Testis (tissue), 3 donors: ENCODE results near the gene CCSER1. TPM values are rescaled to one million over a fixed set of nuclear protein-coding genes. Genes with fewer than 3 reads are reported as not detected.

Experiments
- DNase-seq: peaks from one replicate; pipeline ENCODE4 v3.0.0-alpha.2; 2019
- H3K27ac ChIP-seq, 2 donors: fragments of 200-600 bp; sonication (generic); one replicate each; pipeline ENCODE4 v1.5.1; 2019
- H3K27me3 ChIP-seq: fragments of 200-600 bp; sonication (generic); one replicate; pipeline ENCODE4 v1.5.1; 2019
- H3K36me3 ChIP-seq: fragments of 200-600 bp; sonication (generic); one replicate; pipeline ENCODE4 v1.5.1; 2017; ENCODE audit warnings: low read depth; ENCODE audit errors: missing control alignments
- H3K4me1 ChIP-seq: fragments of 200-600 bp; sonication (generic); one replicate; pipeline ENCODE4 v1.5.1; 2019
- H3K4me3 ChIP-seq, 2 donors: fragments of 200-600 bp; sonication (generic); one replicate each; pipeline ENCODE4 v1.5.1; 2017 to 2019
- H3K9me3 ChIP-seq: fragments of 200-600 bp; sonication (generic); one replicate; pipeline ENCODE4 v1.5.1; 2017
- CTCF ChIP-seq, 3 experiments: fragments of 450-650 bp in 2 of 3; fragments of 200-600 bp in 1 of 3; sonication (generic) in 1 of 3; IDR thresholded peaks; one replicate each; pipeline ENCODE4 v1.5.1; 2016 to 2019; ENCODE audit warnings: antibody characterized with exemption in 3 of 3, mild to moderate bottlenecking in 2 of 3, moderate library complexity in 1 of 3
- POLR2A ChIP-seq: fragments of 450-650 bp; IDR thresholded peaks from one replicate; pipeline ENCODE4 v1.6.1; 2017; ENCODE audit warnings: antibody characterized with exemption, mild to moderate bottlenecking, moderate library complexity
- WGBS, 2 donors: methylation state at CpG; one replicate each; pipeline ENCODE4 v1.1.5; 2018; 5-methylcytosine and 5-hydroxymethylcytosine counted together
- intact Hi-C: fragments of 100-400 bp; cut with DNase I; formaldehyde crosslinking; loops from one replicate; pipeline ENCODE4 v1.15.1; 2023; ENCODE audit warnings: low total_unique reads
- polyA plus RNA-seq: library from polyadenylated mRNA; stranded (reverse); fragments of 350-450 nt; fragmentation: Illumina TruSeq; extraction: RNeasy Lipid Tissue Mini Kit (QIAGEN cat#74804); gene quantifications from one replicate; pipeline ENCODE4 v1.2.3, GENCODE V29; 2014; ENCODE audit warnings: low read depth, low replicate concordance; ENCODE audit not compliant: insufficient read depth
- total RNA-seq, 2 donors: library from RNA; depleted of rRNA; stranded (reverse); fragments of >200 nt; gene quantifications; one replicate each; pipeline ENCODE4 v1.2.3, GENCODE V29; 2016

Gene CCSER1
- total and polyA plus RNA-seq, 3 donors from 2014 or later: 20.2 to 105 (median 82.8) TPM

GRCh38 chr4:90120037-90120436 lies 7.2 kb upstream of the CCSER1 start:
- Histone ChIP-seq H3K4me3 (no peak overlapping the region), H3K9me3 (no peaks in the 10 kb centered on the region), H3K27ac (no peak overlapping the region), H3K36me3 (no peaks in the 10 kb centered on the region), H3K27me3 (no peaks in the 10 kb centered on the region), H3K4me1 (no peaks in the 10 kb centered on the region)
- no peak for DNase-seq
- intact Hi-C loops: no loop called here
- TF ChIP-seq POLR2A: no peak
- TF ChIP-seq CTCF (IDR thresholded peaks at IDR 0.05): no peak

GRCh38 chr4:90120815-90121214 lies 6.4 kb upstream of the CCSER1 start:
- Histone ChIP-seq H3K27me3 (no peaks in the 10 kb centered on the region), H3K4me3 (no peak overlapping the region), H3K36me3 (no peaks in the 10 kb centered on the region), H3K4me1 (no peaks in the 10 kb centered on the region), H3K9me3 (no peaks in the 10 kb centered on the region), H3K27ac (no peak overlapping the region)
- no peak for DNase-seq
- intact Hi-C loops: no loop called here
- WGBS, 2 donors: 74 to 80% methylated on average over 1 of the region's 1 CpG
- TF ChIP-seq POLR2A (no peak), CTCF (IDR thresholded peaks at IDR 0.05) (no peak)

GRCh38 chr4:90121676-90122354 lies 5.4 kb upstream of the CCSER1 start:
- Histone ChIP-seq H3K4me1 (no peaks in the 10 kb centered on the region), H3K9me3 (no peaks in the 10 kb centered on the region), H3K36me3 (no peaks in the 10 kb centered on the region), H3K27me3 (no peaks in the 10 kb centered on the region), H3K27ac (no peak overlapping the region), H3K4me3 (no peak overlapping the region)
- 79 to 81% methylated on average over 3 of the region's 3 CpGs for WGBS, 2 donors
- TF ChIP-seq POLR2A (no peak), CTCF (IDR thresholded peaks at IDR 0.05) (no peak)
- DNase-seq: no peak
- intact Hi-C loops: no loop called here

GRCh38 chr4:90122355-90122748 lies 4.8 kb upstream of the CCSER1 start:
- intact Hi-C loops: no loop called here
- TF ChIP-seq CTCF (IDR thresholded peaks at IDR 0.05) (no peak), POLR2A (no peak)

GRCh38 chr4:90124276-90124675 lies 2.9 kb upstream of the CCSER1 start:
- intact Hi-C loops: no loop called here
- no peaks in the 10 kb centered on the region for H3K36me3 ChIP-seq
- TF ChIP-seq POLR2A: no peak
- no peak for TF ChIP-seq CTCF (IDR thresholded peaks at IDR 0.05)
- no peak overlapping the region for H3K4me3 ChIP-seq
- no peaks in the 10 kb centered on the region for H3K27me3 ChIP-seq
- no peaks in the 10 kb centered on the region for H3K9me3 ChIP-seq
- H3K4me1 ChIP-seq: no peaks in the 10 kb centered on the region
- DNase-seq: no peak
- no peak overlapping the region for H3K27ac ChIP-seq

More at GRCh38 chr4:90122355-90122748, 4.8 kb upstream of the CCSER1 start:
- no peaks in the 10 kb centered on the region for H3K27me3 ChIP-seq
- no peaks in the 10 kb centered on the region for H3K36me3 ChIP-seq
- no peaks in the 10 kb centered on the region for H3K9me3 ChIP-seq
- no peak overlapping the region for H3K27ac ChIP-seq
- H3K4me3 ChIP-seq: no peak overlapping the region
- no peaks in the 10 kb centered on the region for H3K4me1 ChIP-seq
- no peak for DNase-seq
- 80 to 86% methylated on average over 7 of the region's 7 CpGs for WGBS, 2 donors
